Uterus (tissue), 4 donors: ENCODE measurements around the gene CFAP161. TPM values are rescaled to one million over a fixed set of nuclear protein-coding genes. Genes with fewer than 3 reads are reported as not detected.
A peak's percentile ranks its signal among the peaks of the same experiment; 100 is the strongest.

ENCODE experiments used
- DNase-seq, 2 donors: peaks; one replicate each; pipeline ENCODE4 v3.0.0-alpha.2; 2019 to 2020
- H3K27ac ChIP-seq, 2 donors: fragments of 200-600 bp; sonication (generic); 1 replicate in 1 of 2; 2 replicates in 1 of 2; pipeline ENCODE4 v1.5.1; 2016 to 2018
- H3K27me3 ChIP-seq, 2 donors: fragments of 200-600 bp; sonication (generic); one replicate each; pipeline ENCODE4 v1.5.1; 2018 to 2019; ENCODE audit warnings: control low read depth in 1 of 2
- H3K36me3 ChIP-seq, 2 donors: fragments of 200-600 bp; sonication (generic); one replicate each; pipeline ENCODE4 v1.5.1; 2019; ENCODE audit warnings: control low read depth in 1 of 2
- H3K4me1 ChIP-seq, 2 donors: fragments of 200-600 bp; sonication (generic); one replicate each; pipeline ENCODE4 v1.5.1; 2018 to 2019; ENCODE audit warnings: control low read depth in 1 of 2
- H3K4me3 ChIP-seq, 2 donors: fragments of 200-600 bp; sonication (generic); 1 replicate in 1 of 2; 2 replicates in 1 of 2; pipeline ENCODE4 v1.5.1; 2018 to 2019; ENCODE audit warnings: mild to moderate bottlenecking in 1 of 2
- H3K9me3 ChIP-seq, 2 donors: fragments of 200-600 bp; sonication (generic); one replicate each; pipeline ENCODE4 v1.5.1; 2019; ENCODE audit warnings: control low read depth in 1 of 2
- CTCF ChIP-seq, 4 experiments: fragments of 200-600 bp in 2 of 4; fragments of 450-650 bp in 2 of 4; sonication (generic) in 2 of 4; IDR thresholded peaks; one replicate each; pipeline ENCODE4 v1.5.1; 2016 to 2019; ENCODE audit warnings: antibody characterized with exemption in 4 of 4, mild to moderate bottlenecking in 2 of 4, moderate library complexity in 1 of 4
- POLR2A ChIP-seq, 2 donors: fragments of 450-650 bp; IDR thresholded peaks; one replicate each; pipeline ENCODE4 v1.6.1; 2016; ENCODE audit warnings: antibody characterized with exemption in 2 of 2, mild to moderate bottlenecking in 1 of 2, moderate library complexity in 1 of 2
- intact Hi-C: fragments of 100-400 bp; cut with DNase I; formaldehyde crosslinking; loops from one replicate; pipeline ENCODE4 v1.15.1; 2023; ENCODE audit warnings: low total_unique reads
- total RNA-seq, 4 donors: library from RNA; depleted of rRNA in 3 of 4; stranded (reverse); fragments of >200 nt in 3 of 4; gene quantifications; one replicate each; pipeline versions ENCODE4 v1.1.0 to v1.2.4, GENCODE V29; 2014 to 2023
- donor health status: DM: yes; HTN: yes; CAD: no.

The CFAP161 gene
- total RNA-seq, 4 donors from 2014 or later, result 2.8 to 3.3 TPM; not detected in 2

- Histone ChIP-seq H3K36me3 (no peaks in the 10 kb centered on the region), H3K4me1 (no peaks in the 10 kb centered on the region), H3K4me3 (no peak overlapping the region), H3K9me3 (no peaks in the 10 kb centered on the region), H3K27me3 (no peaks in the 10 kb centered on the region), H3K27ac (no peak overlapping the region)
- peak in 1 of 2 donors; percentile 62 for DNase-seq
- TF ChIP-seq CTCF (IDR thresholded peaks at IDR 0.05) (no peak), POLR2A (IDR thresholded peaks at IDR 0.05) (no peak)
- intact Hi-C loops, result no loop called here
Observed at GRCh38 chr15:81098861-81099651, 35.0 kb upstream of the CFAP161 start.

DNA sequence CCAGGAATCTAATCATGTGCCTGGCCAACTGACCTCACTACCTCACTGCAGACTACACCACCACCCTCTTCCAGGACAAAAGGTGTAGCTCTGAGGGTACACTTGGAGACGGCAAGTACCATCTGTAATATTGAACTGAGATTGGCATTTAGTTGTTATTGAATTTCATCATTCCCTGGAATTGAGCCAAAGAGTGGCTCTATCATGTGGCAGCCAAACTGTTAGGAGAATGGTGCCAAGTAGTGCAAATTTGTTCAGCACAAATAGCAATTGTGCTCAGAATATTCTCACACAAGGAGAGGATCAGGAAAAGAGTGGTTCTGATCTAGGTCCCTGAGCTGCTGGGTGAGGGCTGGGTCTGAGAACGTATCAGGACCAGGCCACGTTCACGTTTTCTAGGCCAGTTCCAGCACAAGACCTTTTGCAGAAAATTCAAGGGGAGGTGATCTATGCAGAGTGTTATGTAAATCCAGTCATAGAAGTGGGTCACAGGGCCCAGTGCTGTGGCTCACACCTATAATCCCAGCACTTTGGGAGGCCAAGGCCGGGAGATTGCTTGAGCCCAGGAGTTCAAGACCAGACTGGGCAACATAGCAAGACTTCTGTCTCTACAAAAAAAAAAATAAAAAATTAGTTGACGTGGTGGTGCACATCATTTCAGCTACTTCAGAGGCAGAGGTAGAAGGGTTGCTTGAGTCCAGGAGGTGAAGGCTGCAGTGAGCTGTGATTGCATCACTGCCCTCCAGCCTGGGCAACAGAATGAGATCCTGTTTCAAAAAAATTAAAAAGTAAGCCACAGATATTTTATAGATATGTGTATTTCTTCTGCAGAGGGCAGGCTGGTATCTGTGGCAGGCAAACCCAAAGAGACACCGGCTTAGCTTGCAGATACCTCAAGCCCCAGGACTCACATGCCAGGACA is 31.9 kb upstream of the CFAP161 start:
- Histone ChIP-seq H3K27ac (no peak overlapping the region), H3K36me3 (no peaks in the 10 kb centered on the region), H3K4me3 (no peak overlapping the region), H3K9me3 (no peaks in the 10 kb centered on the region), H3K27me3 (no peaks in the 10 kb centered on the region), H3K4me1 (no peaks in the 10 kb centered on the region)
- no peak for TF ChIP-seq POLR2A (IDR thresholded peaks at IDR 0.05)
- no peak for TF ChIP-seq CTCF (IDR thresholded peaks at IDR 0.05)
- intact Hi-C loops, result loop anchor here (10.0 kb wide), 1 partner anchor 163 kb away; no protein-coding TSS in a partner anchor
- DNase-seq, result no peak

- Histone ChIP-seq H3K27ac (no peak overlapping the region), H3K4me3 (no peak overlapping the region), H3K4me1 (no peaks in the 10 kb centered on the region), H3K36me3 (no peaks in the 10 kb centered on the region), H3K27me3 (no peaks in the 10 kb centered on the region), H3K9me3 (no peaks in the 10 kb centered on the region)
- TF ChIP-seq POLR2A (IDR thresholded peaks at IDR 0.05) (no peak), CTCF (IDR thresholded peaks at IDR 0.05) (no peak)
- no peak for DNase-seq
- intact Hi-C loops, result loop anchor here (10.0 kb wide), 1 partner anchor 161 kb away; no protein-coding TSS in a partner anchor
Observed at GRCh38 chr15:81103857-81104256, 30.2 kb upstream of the CFAP161 start.

GRCh38 chr15:81105545-81105944 is 28.5 kb upstream of the CFAP161 start:
- no peaks in the 10 kb centered on the region for H3K36me3 ChIP-seq
- no peak overlapping the region for H3K4me3 ChIP-seq
- DNase-seq, result no peak
- no peaks in the 10 kb centered on the region for H3K27me3 ChIP-seq
- TF ChIP-seq CTCF (IDR thresholded peaks at IDR 0.05), result no peak
- no peak for TF ChIP-seq POLR2A (IDR thresholded peaks at IDR 0.05)
- H3K27ac ChIP-seq, result no peak overlapping the region
- intact Hi-C loops, result loop anchor here (10.0 kb wide), 1 partner anchor 159 kb away; no protein-coding TSS in a partner anchor
- H3K4me1 ChIP-seq, result no peaks in the 10 kb centered on the region
- no peaks in the 10 kb centered on the region for H3K9me3 ChIP-seq
